OCI-M2 (cell line): ENCODE data around the gene ZNF467.

Experiments used
- DNase-seq: peaks from one replicate; lab custom pipeline; 2025; ENCODE audit not compliant: unreplicated experiment; lab: John Stamatoyannopoulos, UW

Gene ZNF467

GRCh38 chr7:149809215-149809614 lies 35.8 kb upstream of the ZNF467 start:
- no peak for DNase-seq

GRCh38 chr7:149808311-149808710 lies 34.9 kb upstream of the ZNF467 start:
- DNase-seq, result no peak

GRCh38 chr7:149806726-149807125 lies 33.3 kb upstream of the ZNF467 start:
- no peak for DNase-seq

- DNase-seq, result no peak
Measured at GRCh38 chr7:149804106-149804505, 30.7 kb upstream of the ZNF467 start.

GRCh38 chr7:149803551-149804074 lies 30.2 kb upstream of the ZNF467 start:
- DNase-seq, result no peak

GRCh38 chr7:149802966-149803365 lies 29.6 kb upstream of the ZNF467 start:
- no peak for DNase-seq

- no peak for DNase-seq
Measured at GRCh38 chr7:149801816-149802215, 28.4 kb upstream of the ZNF467 start.

GRCh38 chr7:149801002-149801566 lies 27.7 kb upstream of the ZNF467 start:
- no peak for DNase-seq

- DNase-seq, result no peak
Measured at GRCh38 chr7:149800169-149800555, 26.8 kb upstream of the ZNF467 start.

- DNase-seq, result no peak
Measured at GRCh38 chr7:149799397-149800168, 26.2 kb upstream of the ZNF467 start.

GRCh38 chr7:149797771-149798170 lies 24.4 kb upstream of the ZNF467 start:
- DNase-seq, result no peak

GRCh38 chr7:149796287-149796860 lies 23.0 kb upstream of the ZNF467 start:
- no peak for DNase-seq

GRCh38 chr7:149795126-149795525 lies 21.7 kb upstream of the ZNF467 start:
- no peak for DNase-seq

GRCh38 chr7:149794661-149795060 lies 21.3 kb upstream of the ZNF467 start:
- DNase-seq, result no peak

- no peak for DNase-seq
Measured at GRCh38 chr7:149793261-149793660, 19.9 kb upstream of the ZNF467 start.

GRCh38 chr7:149792220-149792595 lies 18.8 kb upstream of the ZNF467 start:
- DNase-seq, result no peak

- DNase-seq, result no peak
Measured at GRCh38 chr7:149791411-149792219, 18.2 kb upstream of the ZNF467 start.

GRCh38 chr7:149790754-149791360 lies 17.5 kb upstream of the ZNF467 start:
- no peak for DNase-seq

- DNase-seq, result no peak
Measured at GRCh38 chr7:149790146-149790548, 16.8 kb upstream of the ZNF467 start.

- no peak for DNase-seq
Measured at GRCh38 chr7:149789101-149789500, 15.7 kb upstream of the ZNF467 start.

GRCh38 chr7:149788300-149788851 lies 15.0 kb upstream of the ZNF467 start:
- DNase-seq, result no peak
